Measurements from ENCODE around the gene SLC6A12. TPM values are rescaled to one million over a fixed set of nuclear protein-coding genes. Genes with fewer than 3 reads are reported as not detected.

SLC6A12 gene
- total RNA-seq, 1 experiment from 2014 or later: not detected

DNA sequence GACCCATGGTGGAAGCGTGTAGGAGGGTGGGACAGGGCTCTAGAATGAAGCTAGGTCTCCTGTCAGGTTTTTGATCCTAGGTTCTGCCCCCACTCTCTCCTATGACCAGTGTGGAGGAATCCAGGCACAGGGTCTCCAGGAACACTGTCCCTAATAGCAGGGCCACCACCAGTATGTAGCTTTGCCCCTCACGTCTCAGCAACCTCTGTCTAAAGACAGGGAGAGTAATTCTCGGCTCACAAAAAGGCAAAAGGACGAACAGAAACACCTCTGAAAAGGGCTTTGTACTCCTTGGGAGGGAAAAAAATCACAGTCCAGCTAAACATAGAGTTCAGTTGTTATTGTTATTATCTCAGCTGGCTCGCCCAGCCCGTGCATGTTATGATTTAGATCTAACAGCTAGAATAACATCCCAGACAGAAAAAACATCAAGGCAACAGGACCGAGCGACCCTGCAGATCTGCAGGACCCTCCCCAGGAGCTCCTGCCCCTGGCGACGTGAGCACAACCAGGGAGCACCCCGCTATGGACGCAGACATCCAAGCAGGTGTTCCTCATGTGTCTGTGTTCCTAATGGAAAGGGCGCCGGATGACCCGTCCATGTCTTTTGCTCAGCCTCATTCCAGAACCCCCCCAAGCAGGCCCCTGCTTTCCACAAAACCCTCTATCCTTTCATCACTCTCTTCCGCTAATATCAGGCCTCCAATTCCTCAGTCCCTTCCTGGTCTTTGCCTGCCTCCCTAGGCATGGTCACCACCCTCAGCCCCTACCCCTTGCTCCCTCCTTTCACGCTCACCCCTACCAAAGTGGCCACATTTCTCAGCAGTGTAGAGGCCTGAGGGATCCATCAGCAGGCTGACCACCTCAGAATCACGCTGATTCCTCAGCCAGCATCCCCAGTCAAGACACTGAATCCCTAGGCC is 14.2 kb upstream of the SLC6A12 start:
- H3K9me2 ChIP-seq (replicated peaks; ENCODE audit: low read length): no peaks in the 10 kb centered on the region
- no peak overlapping the region for H2AFZ ChIP-seq (ENCODE audit: low read length)
- ATAC-seq: no peak
- no peaks in the 10 kb centered on the region for H4K20me1 ChIP-seq (ENCODE audit: low read length)
- DNase-seq: no peak
- no peaks in the 10 kb centered on the region for H3K36me3 ChIP-seq (ENCODE audit: low read depth, low read length)
- H3K4me2 ChIP-seq (ENCODE audit: low read length): no peak overlapping the region
- H3K79me2 ChIP-seq (ENCODE audit: low read length): no peaks in the 10 kb centered on the region
- H3F3A ChIP-seq (ENCODE audit: low read length, unreplicated experiment): no peaks in the 10 kb centered on the region
- no peak overlapping the region for H3K9ac ChIP-seq (ENCODE audit: low read length)
- CTCF ChIA-PET: no interaction called here
- intact Hi-C loops (cut with micrococcal nuclease): no loop called here
- no peak overlapping the region for H3K4me3 ChIP-seq (ENCODE audit: low read length)
- H3K9me3 ChIP-seq (ENCODE audit: low read length): no peaks in the 10 kb centered on the region
- peaks cover 69% of the 10 kb centered on the region for H3K27me3 ChIP-seq (ENCODE audit: low read length)
- POLR2A ChIA-PET (ENCODE audit: unreplicated experiment): no interaction called here
- no TSS peak for BruUV-seq (replicated peaks)
- no peak overlapping the region for H3K27ac ChIP-seq (ENCODE audit: low read length)
- TF ChIP-seq EZH2 (IDR thresholded peaks at IDR 0.05; ENCODE audit: low read length, unreplicated experiment) (no peak), EZH2phosphoT487 (IDR thresholded peaks at IDR 0.05; ENCODE audit: borderline replicate concordance, low read length) (no peak)
- TF ChIP-seq, protein P1, sequence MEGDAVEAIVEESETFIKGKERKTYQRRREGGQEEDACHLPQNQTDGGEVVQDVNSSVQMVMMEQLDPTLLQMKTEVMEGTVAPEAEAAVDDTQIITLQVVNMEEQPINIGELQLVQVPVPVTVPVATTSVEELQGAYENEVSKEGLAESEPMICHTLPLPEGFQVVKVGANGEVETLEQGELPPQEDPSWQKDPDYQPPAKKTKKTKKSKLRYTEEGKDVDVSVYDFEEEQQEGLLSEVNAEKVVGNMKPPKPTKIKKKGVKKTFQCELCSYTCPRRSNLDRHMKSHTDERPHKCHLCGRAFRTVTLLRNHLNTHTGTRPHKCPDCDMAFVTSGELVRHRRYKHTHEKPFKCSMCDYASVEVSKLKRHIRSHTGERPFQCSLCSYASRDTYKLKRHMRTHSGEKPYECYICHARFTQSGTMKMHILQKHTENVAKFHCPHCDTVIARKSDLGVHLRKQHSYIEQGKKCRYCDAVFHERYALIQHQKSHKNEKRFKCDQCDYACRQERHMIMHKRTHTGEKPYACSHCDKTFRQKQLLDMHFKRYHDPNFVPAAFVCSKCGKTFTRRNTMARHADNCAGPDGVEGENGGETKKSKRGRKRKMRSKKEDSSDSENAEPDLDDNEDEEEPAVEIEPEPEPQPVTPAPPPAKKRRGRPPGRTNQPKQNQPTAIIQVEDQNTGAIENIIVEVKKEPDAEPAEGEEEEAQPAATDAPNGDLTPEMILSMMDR (conservative IDR thresholded peaks at IDR 0.05; ENCODE audit: low read depth, low read length): no peak
- no peaks in the 10 kb centered on the region for H3K4me1 ChIP-seq (ENCODE audit: insufficient read depth, low read length)

DNA sequence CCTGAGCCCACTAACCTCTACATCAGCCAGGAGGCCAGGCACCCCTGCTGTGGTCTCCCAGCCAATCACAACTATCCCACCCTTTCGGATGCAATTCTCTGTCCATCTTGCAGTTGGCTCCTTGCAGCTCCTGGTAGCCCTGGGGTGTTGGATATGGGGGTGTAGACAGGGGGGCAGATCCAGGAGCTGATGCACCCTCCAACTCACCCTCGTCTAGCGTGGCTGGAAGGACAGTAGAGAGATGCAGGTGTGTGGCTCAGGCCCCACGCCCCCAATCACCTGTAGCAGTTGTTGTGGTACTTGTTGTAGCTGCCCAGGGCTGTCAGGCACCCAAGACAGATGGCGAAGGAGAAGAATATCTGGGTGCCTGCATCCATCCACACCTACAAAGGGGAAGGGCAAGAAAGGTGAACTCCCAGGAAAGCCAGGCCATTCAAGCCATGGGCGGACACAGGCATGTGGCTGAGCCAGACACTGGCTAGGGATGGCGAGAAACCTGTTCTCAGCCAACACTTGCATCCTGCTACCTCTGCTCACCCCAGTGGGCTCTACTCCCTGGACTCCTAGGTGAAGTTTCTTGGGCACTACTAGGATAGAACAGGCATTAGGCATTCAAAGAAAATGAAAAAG is 13.4 kb upstream of the SLC6A12 start:
- Histone ChIP-seq H2AFZ (ENCODE audit: low read length) (no peak overlapping the region), H3K9ac (ENCODE audit: low read length) (no peak overlapping the region), H4K20me1 (ENCODE audit: low read length) (no peaks in the 10 kb centered on the region), H3K27me3 (ENCODE audit: low read length) (peaks cover 63% of the 10 kb centered on the region), H3K4me2 (ENCODE audit: low read length) (no peak overlapping the region), H3K4me1 (ENCODE audit: insufficient read depth, low read length) (no peaks in the 10 kb centered on the region), H3K36me3 (ENCODE audit: low read depth, low read length) (no peaks in the 10 kb centered on the region), H3K4me3 (ENCODE audit: low read length) (no peak overlapping the region), H3F3A (ENCODE audit: low read length, unreplicated experiment) (no peaks in the 10 kb centered on the region), H3K9me3 (ENCODE audit: low read length) (no peaks in the 10 kb centered on the region), H3K9me2 (replicated peaks; ENCODE audit: low read length) (no peaks in the 10 kb centered on the region), H3K27ac (ENCODE audit: low read length) (no peak overlapping the region), H3K79me2 (ENCODE audit: low read length) (no peaks in the 10 kb centered on the region)
- intact Hi-C loops (cut with micrococcal nuclease): no loop called here
- DNase-seq (no peak), ATAC-seq (no peak)
- POLR2A ChIA-PET (ENCODE audit: unreplicated experiment): no interaction called here
- CTCF ChIA-PET: no interaction called here
- no TSS peak for BruUV-seq (replicated peaks)
- TF ChIP-seq, protein P1 (conservative IDR thresholded peaks at IDR 0.05; ENCODE audit: low read depth, low read length): no peak
- no peak for TF ChIP-seq EZH2phosphoT487 (IDR thresholded peaks at IDR 0.05; ENCODE audit: borderline replicate concordance, low read length)

DNA sequence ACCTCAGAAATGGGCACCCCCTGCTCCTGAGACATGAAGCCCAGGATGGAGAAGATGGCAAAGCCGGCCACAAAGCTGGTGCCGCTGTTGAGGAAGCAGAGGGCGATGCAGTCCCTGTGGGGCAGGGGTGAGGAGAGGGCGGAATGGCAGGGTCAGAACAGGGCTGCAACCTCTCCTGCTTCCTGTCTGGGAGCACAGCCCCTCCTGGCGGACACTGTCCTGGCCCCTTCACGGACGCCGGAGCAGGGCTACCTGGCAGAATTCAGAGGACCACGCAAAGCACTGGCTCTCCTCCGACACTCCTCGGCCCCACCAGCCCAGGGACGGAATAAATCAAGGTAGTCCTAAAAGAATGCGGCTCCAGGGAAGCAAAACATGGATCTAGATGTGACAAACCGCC is 12.4 kb upstream of the SLC6A12 start:
- Histone ChIP-seq H2AFZ (ENCODE audit: low read length) (no peak overlapping the region), H3F3A (ENCODE audit: low read length, unreplicated experiment) (no peaks in the 10 kb centered on the region), H4K20me1 (ENCODE audit: low read length) (no peaks in the 10 kb centered on the region), H3K36me3 (ENCODE audit: low read depth, low read length) (no peaks in the 10 kb centered on the region), H3K9ac (ENCODE audit: low read length) (no peak overlapping the region), H3K27ac (ENCODE audit: low read length) (no peak overlapping the region), H3K4me2 (ENCODE audit: low read length) (no peak overlapping the region), H3K4me3 (ENCODE audit: low read length) (no peak overlapping the region), H3K4me1 (ENCODE audit: insufficient read depth, low read length) (no peaks in the 10 kb centered on the region), H3K79me2 (ENCODE audit: low read length) (no peaks in the 10 kb centered on the region), H3K27me3 (ENCODE audit: low read length) (peaks cover 53% of the 10 kb centered on the region), H3K9me3 (ENCODE audit: low read length) (no peaks in the 10 kb centered on the region), H3K9me2 (replicated peaks; ENCODE audit: low read length) (no peaks in the 10 kb centered on the region)
- ATAC-seq (no peak), DNase-seq (no peak)
- POLR2A ChIA-PET (ENCODE audit: unreplicated experiment): no interaction called here
- TF ChIP-seq EZH2phosphoT487 (IDR thresholded peaks at IDR 0.05; ENCODE audit: borderline replicate concordance, low read length): no peak
- no peak for TF ChIP-seq EZH2 (IDR thresholded peaks at IDR 0.05; ENCODE audit: low read length, unreplicated experiment)
- TF ChIP-seq, protein P1 (conservative IDR thresholded peaks at IDR 0.05; ENCODE audit: low read depth, low read length): no peak
- BruUV-seq (replicated peaks): no TSS peak
- CTCF ChIA-PET: no interaction called here
- intact Hi-C loops (cut with micrococcal nuclease): no loop called here
